Measurements from ENCODE around the gene KLF11.

DNA sequence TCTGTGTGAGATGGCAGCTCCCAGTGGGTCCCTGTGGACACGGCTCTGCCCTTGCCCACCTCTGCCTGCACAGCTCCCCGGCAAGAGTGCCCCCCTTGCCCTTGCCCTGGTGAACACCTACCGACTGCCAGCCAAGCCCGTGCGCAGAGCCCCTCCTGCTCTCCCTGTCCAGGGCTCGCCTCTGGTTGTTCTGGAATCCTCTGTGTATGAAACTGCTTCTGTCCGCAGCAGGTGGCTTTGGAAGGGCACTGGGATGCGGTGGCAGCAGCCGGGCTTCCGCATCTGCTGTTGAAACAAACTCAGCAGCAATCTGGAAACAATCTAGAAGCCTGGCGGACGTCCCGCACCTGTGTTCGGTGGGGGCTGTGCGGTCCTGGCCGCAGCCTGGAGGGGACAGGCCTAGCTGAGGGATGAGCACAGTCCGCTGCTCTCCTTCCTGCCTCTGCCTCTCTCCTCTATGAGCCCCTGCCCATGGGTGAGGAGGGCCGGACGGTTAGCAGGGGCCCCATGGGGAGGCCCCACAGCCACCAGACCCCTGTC lies 34.0 kb upstream of the KLF11 start:
- TF ChIP-seq, protein P1, sequence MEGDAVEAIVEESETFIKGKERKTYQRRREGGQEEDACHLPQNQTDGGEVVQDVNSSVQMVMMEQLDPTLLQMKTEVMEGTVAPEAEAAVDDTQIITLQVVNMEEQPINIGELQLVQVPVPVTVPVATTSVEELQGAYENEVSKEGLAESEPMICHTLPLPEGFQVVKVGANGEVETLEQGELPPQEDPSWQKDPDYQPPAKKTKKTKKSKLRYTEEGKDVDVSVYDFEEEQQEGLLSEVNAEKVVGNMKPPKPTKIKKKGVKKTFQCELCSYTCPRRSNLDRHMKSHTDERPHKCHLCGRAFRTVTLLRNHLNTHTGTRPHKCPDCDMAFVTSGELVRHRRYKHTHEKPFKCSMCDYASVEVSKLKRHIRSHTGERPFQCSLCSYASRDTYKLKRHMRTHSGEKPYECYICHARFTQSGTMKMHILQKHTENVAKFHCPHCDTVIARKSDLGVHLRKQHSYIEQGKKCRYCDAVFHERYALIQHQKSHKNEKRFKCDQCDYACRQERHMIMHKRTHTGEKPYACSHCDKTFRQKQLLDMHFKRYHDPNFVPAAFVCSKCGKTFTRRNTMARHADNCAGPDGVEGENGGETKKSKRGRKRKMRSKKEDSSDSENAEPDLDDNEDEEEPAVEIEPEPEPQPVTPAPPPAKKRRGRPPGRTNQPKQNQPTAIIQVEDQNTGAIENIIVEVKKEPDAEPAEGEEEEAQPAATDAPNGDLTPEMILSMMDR (IDR thresholded peaks at IDR 0.05), result no peak
- TF ChIP-seq POLR2AphosphoS5 (IDR thresholded peaks at IDR 0.05) (no peak), POLR2A (IDR thresholded peaks at IDR 0.05) (no peak)

All from gastroesophageal sphincter (tissue), 3 donors.